ENCODE data around the gene SHANK1.
A peak's percentile ranks its signal among the peaks of the same experiment; 100 is the strongest.

The SHANK1 gene

DNA sequence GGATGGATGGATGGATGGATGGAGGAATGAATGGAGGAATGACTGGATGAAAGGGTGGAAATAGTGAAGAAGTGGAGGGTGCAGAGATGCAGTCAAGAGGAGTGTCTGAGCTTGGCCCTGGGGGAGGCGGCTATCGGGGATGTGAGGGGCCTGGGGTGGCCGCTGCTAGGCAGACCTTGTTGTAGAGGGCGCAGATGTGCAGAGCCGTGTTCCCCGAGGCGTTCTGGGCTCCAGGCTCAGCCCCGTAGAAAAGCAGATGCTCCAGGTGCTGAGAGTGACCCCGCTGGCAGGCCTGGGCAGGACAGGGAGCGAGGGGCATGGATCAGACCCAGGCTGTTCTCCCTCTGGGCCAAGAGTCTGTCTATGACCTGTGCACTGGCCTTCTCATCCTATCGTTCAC, 8.4 kb downstream of the SHANK1 start:
- no peak for DNase-seq

DNA sequence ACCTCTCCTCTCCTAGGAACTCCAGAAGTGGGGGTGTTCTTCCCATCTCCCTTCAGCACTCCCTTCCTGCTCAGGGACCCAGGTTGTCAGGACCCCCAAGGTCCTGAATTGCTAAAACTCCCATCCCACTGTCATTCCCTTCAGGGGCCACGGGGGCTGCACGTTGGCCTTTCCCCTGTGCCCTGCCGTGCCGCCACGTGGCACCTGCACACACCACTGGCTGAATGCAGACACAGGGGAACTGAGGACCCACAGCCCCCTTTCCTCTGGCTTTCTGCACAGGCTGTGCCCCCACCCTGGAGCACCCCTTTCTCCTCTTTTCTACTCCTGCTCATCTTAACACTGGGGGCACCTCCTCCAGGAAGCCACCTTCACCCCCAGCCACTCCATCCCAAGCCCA, 9.0 kb downstream of the SHANK1 start:
- no peak for DNase-seq

DNA sequence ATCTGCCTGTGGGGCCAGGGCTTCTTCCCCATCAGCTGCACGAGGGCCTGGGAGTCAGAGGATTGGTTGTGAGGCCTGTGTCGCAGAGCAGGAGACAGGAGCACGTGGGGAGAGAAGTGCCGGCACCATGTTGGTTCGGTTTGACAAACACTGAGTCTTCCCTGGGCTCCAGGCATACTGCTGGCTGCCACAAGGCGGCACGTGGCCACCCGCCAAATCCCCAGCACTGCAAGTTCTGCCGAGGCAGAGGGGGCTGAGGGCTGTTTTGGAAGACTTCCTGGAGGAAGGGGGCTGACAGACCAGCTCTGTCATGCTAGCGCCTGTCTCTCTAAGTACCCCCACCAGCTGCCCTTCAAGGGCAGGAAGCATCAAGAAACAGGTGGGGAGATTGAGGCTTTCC, 9.5 kb downstream of the SHANK1 start:
- peak; percentile 56 for DNase-seq

DNA sequence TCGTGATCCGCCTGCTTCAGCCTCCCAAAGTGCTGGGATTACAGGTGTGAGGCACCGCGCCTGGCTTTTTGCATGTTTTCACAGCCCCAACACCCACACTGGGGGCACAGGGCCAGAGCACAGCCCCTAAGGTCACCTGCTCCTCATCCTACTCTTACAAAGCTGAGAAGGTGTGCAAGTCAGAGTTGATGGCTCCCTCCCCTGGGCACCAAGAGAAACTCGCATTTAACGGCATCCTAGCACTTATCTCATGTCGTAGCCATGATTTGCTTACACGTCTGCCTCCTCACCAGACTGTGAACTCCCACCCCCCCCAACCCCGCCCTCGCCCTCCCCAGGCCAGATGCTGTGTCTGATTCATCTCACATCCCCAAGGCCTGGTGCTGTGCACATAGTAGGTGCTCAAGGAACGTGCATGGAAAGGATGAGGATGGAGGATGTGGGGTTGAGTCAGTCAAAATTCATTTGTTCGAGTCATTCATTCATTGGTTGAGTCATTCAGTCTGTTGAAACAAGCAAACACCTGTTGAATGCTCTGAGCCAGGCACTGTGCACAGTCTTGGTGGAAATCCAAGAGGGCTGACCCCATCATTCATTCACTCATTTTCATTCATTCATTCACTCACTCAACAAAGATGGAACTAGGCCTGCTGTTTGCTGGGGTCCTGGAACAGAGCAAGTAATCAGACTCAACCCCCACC, 11.3 kb downstream of the SHANK1 start:
- peak; percentile 40 for DNase-seq

DNA sequence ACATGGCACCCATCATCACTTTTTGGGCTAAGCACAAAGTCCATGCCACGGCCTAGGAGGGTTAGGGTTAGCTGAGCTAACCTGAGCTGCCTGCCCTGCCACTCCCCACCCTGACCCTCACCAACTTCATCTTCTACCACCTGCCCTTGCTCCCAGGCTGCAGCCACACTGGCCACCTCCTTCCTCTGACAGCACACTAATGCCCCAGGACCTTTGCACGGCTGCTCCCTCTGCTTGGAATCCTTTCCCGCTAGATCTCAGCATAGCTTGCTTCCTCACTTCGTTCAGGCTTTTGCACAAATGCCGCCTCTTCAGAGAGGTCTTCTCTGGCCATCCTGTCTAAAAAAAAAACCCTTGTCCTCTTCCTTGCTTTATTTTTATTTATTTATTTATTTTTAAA, 13.2 kb downstream of the SHANK1 start:
- no peak for DNase-seq

DNA sequence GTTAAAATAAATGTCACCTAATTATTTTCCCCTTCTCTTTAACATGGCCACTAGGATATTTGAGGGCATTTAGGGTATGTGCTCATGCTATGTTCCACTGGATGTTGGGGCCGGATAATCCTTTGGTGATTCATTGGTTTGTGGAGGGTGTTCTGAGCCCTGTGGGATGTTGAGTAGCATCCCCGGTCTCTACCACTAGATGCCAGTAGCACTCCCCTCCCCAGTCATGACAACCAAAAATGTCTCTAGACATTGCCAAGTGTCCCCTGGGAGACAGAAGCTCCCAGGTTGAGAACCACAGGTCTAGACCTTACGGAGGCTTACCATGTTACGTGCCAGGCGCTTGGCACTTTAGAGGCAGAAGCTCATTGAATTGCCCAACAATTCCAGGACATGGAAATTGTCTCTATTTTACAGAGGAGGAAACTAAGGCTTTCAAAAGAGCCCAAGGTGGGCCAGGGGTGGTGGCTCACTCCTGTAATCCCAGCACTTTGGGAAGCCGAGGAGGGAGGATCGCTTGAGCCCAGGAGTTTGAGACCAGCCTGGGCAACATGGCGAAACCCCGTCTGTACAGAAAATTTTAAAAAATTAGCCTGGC, 14.1 kb downstream of the SHANK1 start:
- peak; percentile 69 for DNase-seq

DNA sequence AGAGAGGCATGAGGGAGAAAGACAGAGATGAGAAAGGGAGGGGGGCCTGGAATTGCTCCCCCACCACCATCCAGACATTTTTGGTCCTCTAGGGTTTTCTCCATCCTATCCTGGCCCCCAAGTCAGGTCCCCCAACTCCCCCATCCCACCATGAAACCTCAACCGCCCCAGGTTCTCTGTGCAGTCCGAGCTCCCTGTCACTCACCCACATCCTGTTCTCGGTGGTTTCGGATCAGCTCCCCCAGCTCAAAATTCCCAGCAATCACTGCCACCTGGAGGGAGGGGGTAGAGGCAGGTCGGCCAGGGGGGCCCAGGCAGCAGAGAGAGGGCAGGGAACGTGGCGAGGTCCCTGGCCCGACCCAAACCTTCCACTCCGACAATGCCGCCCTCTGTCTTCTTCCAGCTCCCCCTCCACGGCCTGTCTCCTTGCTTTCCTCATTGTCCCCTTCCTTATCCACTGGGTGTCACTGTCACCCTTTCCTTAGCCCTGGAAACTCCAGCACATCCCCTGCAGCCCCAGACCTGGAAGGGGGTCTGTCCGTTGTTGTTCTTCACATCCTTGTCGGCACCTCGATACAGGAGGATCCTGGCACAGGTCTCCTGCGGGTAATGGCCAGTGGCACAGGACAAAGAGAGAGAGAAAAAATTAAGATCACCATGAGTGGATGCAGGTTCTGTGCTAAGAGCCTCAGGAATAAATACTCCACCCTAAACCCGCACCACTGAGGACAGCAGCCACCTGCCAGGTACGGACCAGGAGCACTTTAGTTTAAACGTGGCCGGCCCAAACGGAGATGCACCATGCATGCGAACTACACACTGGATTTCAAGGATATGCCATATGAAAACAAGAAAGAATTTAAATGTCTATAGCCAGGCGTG, 15.4 kb downstream of the SHANK1 start:
- no peak for DNase-seq

DNA sequence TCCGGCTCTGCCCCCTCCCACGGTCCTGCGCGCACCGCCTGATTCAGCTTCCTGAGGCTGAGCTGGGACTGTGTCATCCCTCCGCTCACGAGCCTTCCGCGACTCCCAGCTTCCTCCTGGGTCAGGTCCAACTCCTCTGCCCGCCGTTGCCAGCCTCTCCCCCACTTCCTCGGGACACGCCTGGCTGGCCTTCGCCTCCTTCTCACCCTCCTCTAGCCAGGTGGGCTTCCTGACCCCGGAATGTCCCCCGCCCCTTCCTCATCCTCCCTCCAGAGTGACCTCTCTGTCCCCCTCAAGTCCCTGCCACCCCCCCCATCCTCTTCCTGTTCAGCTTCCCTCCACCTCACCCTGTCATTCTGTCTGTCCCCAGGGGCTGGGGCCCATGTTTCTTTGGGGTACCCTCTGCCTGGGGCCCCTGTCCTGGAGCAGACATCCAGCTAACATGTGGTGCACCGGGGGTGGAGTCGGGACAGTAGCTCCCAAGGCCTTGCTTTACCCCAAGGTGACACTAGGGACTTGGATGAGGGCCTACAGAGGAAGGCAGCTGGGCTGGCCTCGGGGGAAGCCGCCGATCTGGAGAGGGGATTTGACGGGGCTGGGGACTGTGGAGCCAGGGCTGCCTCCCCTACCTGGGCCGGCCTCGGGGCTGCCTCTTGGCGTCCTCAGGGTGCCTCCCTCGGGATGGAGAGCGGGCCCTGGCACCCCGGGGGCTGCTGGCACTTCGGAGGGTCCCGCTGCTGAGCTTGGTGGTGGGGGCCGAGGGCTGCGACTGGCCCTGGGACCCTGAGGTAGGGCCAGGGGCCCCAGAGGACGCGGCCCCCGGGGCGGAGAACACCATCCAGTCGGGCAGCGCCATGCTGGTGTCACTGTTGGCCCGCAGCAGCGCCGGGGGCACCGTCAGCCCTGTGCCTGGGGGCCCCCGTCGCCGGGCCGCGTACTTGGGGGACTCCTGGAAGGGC, 16.5 kb downstream of the SHANK1 start:
- no peak for DNase-seq

DNA sequence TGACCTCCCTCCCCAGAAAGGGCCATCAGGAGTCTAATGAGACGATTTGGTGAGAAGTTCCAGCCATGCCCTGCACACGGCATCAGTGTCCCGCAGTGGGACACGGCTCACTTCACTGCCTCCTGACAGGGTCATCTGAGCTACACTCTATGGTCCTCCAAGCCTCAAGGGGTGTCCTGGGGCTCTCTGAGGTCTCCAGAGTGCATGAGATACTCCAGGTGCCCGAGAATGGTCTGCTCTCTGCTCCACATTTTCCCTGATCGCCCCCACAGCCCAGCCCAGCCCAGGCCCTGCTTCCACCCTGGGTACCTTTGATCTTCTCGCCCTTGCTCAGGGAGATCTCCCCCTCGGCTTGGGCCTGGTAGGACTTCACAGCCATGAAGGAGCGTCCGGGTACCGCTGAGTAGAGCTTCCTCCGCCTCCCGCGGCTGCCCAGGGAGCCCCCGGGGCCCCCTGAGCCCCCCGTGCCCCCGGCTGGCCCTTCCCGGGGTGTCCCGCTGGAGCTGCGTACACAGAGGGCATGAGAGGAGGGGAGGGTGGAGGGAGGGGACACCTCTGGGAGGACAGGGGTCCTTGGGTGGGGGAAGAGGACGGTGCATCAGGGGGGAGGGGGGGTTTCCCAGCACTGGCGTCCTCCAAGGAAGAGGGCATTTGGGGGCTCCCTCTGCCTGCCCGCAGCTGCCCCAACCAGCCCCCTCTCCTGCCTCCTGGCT, 17.3 kb downstream of the SHANK1 start:
- DNase-seq: no peak

DNA sequence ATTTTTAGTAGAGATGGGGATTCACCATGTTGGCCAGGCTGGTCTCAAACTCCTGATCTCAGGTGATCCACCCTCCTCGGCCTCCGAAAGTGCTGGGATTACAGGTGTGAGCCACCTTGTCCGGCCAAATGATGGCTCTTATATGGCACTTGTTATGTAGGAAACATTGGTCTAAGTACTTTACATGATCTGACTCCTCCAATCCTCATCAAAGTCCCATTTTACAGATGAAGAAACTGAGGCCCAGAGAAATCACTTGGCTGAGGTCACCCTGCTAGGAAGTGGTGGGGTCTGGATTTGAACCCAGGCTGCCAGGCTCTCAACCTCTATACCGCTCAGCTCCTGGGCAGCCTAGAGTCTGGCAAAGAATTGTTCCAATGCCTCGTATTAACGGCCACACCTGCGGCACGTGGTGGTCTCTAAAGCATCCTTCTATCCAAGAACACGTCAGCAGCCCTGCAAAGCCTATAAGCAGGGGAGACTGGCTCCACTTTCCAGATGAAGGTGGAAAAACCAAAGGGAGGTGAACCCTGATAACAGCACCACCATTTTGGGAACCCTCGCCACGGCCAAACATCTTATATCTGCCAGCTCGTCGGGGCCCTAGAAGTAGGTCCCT, 18.1 kb downstream of the SHANK1 start:
- DNase-seq: no peak

DNA sequence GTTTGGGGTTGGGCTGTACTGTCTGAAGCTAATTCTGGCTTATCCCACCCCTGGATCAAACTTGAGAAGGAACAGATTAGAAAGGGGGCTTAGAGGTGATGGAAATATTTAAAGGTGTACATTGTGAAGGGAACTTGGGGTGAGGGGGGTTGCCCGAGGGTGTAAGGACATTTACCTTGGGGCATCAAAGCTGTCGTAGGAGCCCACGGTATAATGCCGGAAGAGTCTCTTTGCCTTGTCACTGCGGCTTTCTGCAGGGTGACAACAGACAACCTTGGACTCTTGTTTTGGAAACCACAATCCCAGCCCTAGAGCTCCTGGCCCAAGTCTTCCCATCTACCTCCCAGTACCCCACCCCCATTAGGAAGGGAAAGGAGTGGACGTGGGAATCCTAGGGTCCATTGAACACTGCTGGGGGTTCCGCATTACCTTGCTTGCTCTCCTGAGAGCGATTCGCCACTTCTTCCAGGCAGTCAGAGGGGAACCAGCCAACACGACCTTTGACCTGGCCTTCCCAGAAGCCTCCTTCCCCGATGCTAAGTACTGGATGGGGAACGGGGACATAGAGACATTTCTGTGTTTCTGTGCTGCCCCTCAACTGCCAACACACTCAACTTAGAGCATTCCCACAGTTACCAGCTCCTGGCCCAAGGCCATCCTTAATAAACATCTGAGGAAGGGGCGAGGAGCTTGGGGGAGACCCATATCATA, 22.0 kb downstream of the SHANK1 start:
- DNase-seq: no peak

DNA sequence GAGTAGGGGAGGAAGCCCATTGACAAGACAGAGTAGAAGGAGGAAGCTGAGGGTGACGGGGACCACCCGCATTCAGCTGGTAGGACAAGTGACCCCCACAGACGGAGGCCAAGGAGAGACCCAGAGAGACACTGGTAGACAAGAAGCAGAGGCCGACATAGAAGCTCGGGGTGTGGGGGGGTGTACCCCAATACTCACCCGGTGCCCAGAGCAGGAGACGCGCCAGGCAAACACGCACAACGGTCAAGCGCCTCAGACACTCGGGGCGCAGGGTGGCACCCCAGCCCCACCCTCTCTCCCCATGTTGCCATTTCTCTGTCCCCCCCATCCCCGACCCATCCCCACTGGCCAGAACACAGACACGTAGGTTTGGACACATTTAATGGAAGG, 23.5 kb downstream of the SHANK1 start:
- no peak for DNase-seq

DNA sequence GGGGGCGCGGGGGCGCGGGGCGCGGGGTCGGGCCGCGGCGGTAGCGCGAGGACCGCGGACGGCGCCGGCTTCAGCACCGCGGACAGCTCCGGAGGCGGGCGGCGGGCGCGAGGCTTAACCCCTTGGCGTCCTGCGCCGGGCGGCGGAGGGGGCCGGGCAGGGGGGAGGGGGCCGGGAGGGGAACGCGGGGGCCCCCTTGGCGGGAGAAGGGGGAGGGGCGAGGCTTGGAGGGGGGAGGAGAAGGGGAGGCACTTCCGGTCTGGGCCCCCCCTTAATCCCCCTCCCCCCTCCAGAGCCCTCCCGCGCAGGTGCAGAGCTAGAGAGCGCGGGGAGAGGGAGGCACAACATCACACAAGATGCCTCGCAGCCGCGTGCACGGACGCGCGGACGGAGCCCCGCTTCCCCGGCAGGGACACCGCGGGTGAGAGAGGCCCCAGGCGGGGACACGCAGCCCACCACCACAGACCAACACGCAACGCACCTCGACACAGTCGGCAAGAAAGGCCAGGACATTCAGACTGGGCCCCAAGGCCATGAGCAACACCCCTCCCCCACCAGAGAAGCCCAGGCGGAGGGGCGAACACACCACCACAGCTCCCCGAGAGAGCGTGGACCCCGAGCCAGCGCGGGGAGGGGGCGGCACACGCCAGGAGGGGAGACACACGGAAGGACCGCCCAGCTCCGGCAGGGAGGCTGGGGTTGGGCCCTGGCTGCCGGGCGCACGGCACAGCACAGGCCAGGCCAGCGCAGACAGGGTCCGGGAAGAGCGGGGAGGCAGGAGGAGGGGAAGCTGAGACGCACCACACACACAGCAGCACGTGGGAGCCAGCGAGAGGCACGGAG, 24.1 kb downstream of the SHANK1 start:
- DNase-seq: peak; percentile 53

DNA sequence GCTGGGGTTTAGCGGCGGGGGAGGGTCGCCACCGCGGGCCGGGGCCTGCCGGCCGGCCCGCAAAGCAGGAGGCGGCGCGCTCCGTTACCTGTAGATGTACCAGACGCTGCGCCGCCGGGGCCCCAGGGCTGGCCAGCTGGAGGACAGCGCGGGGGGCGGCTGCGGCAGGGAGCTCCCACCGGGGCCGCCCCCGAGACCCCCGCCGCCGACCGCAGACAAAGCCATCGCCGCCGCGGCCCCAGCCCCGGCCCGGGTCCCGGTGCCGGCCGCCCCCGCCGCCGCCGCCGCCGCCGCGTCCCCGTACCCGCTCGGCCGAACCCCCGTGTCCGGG, 24.8 kb downstream of the SHANK1 start:
- DNase-seq: no peak

DNA sequence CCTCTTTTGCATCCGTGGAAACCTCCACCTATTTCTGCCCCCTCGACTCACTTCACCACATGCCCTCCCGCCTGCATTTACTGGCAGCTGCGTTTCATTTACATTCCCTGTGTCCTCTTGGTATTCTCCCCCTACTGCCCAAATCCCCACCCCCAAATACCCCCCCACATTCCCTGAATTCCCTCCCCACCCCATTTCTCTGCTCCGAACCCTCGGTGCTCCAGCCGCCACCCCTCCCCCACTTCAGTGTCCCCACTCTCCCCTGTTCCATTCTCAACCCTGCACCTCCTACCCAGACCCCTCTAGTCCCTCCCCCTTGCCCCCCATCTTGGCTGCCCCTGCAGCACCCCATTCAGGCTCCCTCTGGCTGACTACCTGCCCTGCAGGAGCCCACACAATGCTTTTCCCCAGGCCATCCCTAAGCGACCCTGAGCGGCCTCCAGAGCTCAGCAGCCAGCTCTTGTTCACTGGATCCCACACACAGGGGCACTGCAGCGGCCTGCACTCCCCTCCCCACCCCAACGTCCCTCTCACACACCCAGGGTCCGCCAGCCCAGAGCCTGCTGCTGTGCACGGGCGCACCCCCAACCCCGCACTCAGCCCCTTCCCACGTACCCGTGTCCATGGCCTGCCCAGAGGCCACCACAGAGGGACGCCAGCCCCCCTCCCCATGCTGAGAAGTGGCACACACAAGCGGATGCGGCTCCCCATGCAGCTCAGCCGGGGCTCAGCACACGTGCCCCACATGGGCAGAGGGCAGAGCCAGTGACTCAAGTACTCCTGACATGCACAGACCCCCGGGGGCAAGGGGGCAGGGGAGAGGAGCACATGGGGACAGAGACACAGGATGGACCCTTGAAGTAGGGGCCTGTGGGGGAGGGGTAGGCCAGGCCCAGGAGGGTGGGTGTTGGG, 26.3 kb downstream of the SHANK1 start:
- no peak for DNase-seq

DNA sequence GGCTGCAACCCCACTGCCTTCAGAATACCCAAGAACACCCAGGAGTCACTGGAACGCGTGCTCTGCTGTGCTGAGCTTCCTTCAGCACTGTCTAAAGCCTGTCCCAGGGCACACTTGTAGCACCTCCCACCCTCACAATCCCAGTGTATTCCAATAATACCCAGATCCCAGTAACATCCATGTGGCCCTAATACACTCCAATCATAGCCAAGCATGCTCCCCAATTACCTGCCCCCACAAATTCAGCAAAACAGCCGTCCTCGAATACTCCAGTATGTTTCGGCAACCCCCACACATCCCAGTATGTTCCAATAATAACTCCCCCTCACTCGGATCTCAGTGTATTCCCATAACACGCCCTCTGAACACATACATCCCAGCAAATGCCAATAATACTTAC, 29.2 kb downstream of the SHANK1 start:
- no peak for DNase-seq

DNA sequence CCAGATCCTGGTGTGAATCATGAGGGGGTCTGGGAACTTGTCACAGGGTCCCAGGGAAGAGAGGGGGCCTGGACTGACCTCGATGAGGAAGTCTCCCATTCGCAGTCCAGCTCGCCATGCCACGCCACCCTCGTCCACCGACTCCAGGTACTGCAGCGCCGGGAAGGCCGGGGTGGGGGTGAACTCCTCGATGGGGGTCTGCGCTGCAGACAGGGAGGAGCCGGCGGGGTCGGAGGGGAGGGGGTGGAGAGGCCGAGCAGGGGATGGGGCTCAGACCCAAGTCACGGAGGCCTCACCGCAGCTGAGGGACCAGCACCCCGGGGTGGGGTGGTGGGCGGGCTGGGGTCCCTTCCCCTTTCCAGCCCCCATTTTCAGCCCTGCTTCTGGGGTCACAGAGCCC, 30.8 kb downstream of the SHANK1 start:
- DNase-seq: no peak

DNA sequence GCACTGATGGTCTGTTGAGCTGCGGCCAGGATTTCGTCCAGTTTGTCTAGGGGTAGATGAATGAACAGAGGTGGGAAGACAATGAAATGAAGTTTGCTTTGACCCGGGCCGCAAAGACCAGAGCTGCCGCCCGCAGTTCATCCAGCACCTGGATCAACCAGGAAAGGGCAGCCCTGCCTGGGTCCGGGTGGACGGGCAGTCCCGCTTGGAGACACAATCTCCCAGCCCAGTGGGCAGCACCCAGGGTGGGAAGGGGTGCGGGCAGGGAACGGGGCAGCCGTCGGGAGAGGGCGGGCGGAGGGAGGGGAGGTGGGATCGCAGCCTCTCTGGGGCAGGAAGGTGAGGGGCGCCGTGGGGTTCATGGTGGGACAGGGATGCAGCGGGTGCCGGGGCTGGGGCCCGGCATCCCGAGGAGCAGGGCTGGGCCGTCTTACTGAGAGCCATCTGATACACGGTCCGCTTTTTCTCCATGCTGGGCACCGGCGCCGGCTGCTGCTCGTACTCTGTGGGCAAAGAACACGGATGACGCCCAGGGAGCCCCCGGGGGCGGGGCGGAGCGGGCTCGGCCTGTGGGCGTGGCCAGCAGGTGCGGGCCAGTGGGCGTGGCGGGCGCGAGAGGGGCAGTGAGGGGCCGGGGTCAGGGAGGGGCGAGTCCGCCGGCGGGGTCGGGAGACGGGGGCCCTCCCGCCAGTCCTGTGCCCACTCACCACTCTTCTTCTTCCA, 33.1 kb downstream of the SHANK1 start:
- DNase-seq: no peak
